Parathyroid adenoma (tissue), 2 donors: ENCODE data around the gene KCNG4.

Source experiments
- H2AFZ ChIP-seq: fragments of 300-600 bp; sonication (generic); one replicate; pipeline ENCODE4 v1.7.0; 2017; ENCODE audit warnings: antibody characterized with exemption, mild to moderate bottlenecking
- H3K27ac ChIP-seq: fragments of 300-600 bp; sonication (generic); one replicate; pipeline ENCODE4 v1.7.0; 2017
- H3K27me3 ChIP-seq: fragments of 300-600 bp; sonication (generic); one replicate; pipeline ENCODE4 v1.7.0; 2017; ENCODE audit warnings: low read length; ENCODE audit not compliant: control insufficient read depth, insufficient read depth
- H3K36me3 ChIP-seq: fragments of 300-600 bp; sonication (generic); one replicate; pipeline ENCODE4 v1.7.0; 2017; ENCODE audit warnings: low read length; ENCODE audit not compliant: control insufficient read depth, insufficient read depth
- H3K4me1 ChIP-seq: fragments of 300-600 bp; sonication (generic); one replicate; pipeline ENCODE4 v1.7.0; 2017; ENCODE audit warnings: control low read depth
- H3K4me2 ChIP-seq: fragments of 300-600 bp; sonication (generic); one replicate; pipeline ENCODE4 v1.7.0; 2017; ENCODE audit warnings: low read length
- H3K4me3 ChIP-seq: fragments of 300-600 bp; sonication (generic); one replicate; pipeline ENCODE4 v1.7.0; 2017; ENCODE audit warnings: low read depth, low read length
- H3K79me2 ChIP-seq: fragments of 300-600 bp; sonication (generic); one replicate; pipeline ENCODE4 v1.7.0; 2017; ENCODE audit warnings: control low read depth
- H3K9ac ChIP-seq: fragments of 300-600 bp; sonication (generic); one replicate; pipeline ENCODE4 v1.7.0; 2017; ENCODE audit warnings: mild to moderate bottlenecking
- H3K9me3 ChIP-seq: fragments of 300-600 bp; sonication (generic); one replicate; pipeline ENCODE4 v1.7.0; 2017; ENCODE audit warnings: low read length; ENCODE audit not compliant: control insufficient read depth
- CTCF ChIP-seq: fragments of 300-600 bp; sonication (generic); IDR thresholded peaks from one replicate; pipeline ENCODE4 v1.7.0; 2017; ENCODE audit warnings: antibody characterized with exemption, mild to moderate bottlenecking
- donor health status: primary hyperparathyroidism.

KCNG4 gene

GRCh38 chr16:84212631-84213030, 27.2 kb downstream of the KCNG4 start:
- Histone ChIP-seq H2AFZ (no peak overlapping the region), H3K9ac (no peak overlapping the region), H3K9me3 (no peaks in the 10 kb centered on the region), H3K4me1 (no peaks in the 10 kb centered on the region), H3K27me3 (no peaks in the 10 kb centered on the region), H3K79me2 (no peaks in the 10 kb centered on the region), H3K36me3 (no peaks in the 10 kb centered on the region), H3K4me3 (no peak overlapping the region), H3K27ac (no peak overlapping the region), H3K4me2 (no peak overlapping the region)
- TF ChIP-seq CTCF = no peak

- no peaks in the 10 kb centered on the region for H3K4me1 ChIP-seq
- no peak overlapping the region for H2AFZ ChIP-seq
- H3K4me2 ChIP-seq = no peak overlapping the region
- H3K9me3 ChIP-seq = no peaks in the 10 kb centered on the region
- no peak overlapping the region for H3K27ac ChIP-seq
- no peaks in the 10 kb centered on the region for H3K36me3 ChIP-seq
- no peak overlapping the region for H3K4me3 ChIP-seq
- H3K27me3 ChIP-seq = no peaks in the 10 kb centered on the region
- TF ChIP-seq CTCF = no peak
- H3K79me2 ChIP-seq = no peaks in the 10 kb centered on the region
- no peak overlapping the region for H3K9ac ChIP-seq
Measured at GRCh38 chr16:84212154-84212553, 27.7 kb downstream of the KCNG4 start.

GRCh38 chr16:84209989-84210388, 29.8 kb downstream of the KCNG4 start:
- no peaks in the 10 kb centered on the region for H3K9me3 ChIP-seq
- H3K4me3 ChIP-seq = no peak overlapping the region
- H3K36me3 ChIP-seq = no peaks in the 10 kb centered on the region
- H3K4me1 ChIP-seq = no peaks in the 10 kb centered on the region
- no peaks in the 10 kb centered on the region for H3K27me3 ChIP-seq
- no peak overlapping the region for H3K4me2 ChIP-seq
- H3K9ac ChIP-seq = no peak overlapping the region
- TF ChIP-seq CTCF = no peak
- no peak overlapping the region for H3K27ac ChIP-seq
- H3K79me2 ChIP-seq = no peaks in the 10 kb centered on the region
- no peak overlapping the region for H2AFZ ChIP-seq

- Histone ChIP-seq H3K79me2 (no peaks in the 10 kb centered on the region), H3K9ac (no peak overlapping the region), H3K27me3 (no peaks in the 10 kb centered on the region), H3K36me3 (no peaks in the 10 kb centered on the region), H2AFZ (no peak overlapping the region), H3K4me1 (no peaks in the 10 kb centered on the region), H3K9me3 (no peaks in the 10 kb centered on the region), H3K27ac (no peak overlapping the region), H3K4me2 (no peak overlapping the region), H3K4me3 (no peak overlapping the region)
- TF ChIP-seq CTCF = no peak
Measured at GRCh38 chr16:84207879-84208278, 31.9 kb downstream of the KCNG4 start.

GRCh38 chr16:84207251-84207650, 32.6 kb downstream of the KCNG4 start:
- H3K9me3 ChIP-seq = no peaks in the 10 kb centered on the region
- no peak overlapping the region for H3K4me3 ChIP-seq
- TF ChIP-seq CTCF = no peak

More at GRCh38 chr16:84207251-84207650, 32.6 kb downstream of the KCNG4 start:
- no peaks in the 10 kb centered on the region for H3K27me3 ChIP-seq
- no peak overlapping the region for H2AFZ ChIP-seq
- no peak overlapping the region for H3K9ac ChIP-seq
- no peak overlapping the region for H3K4me2 ChIP-seq
- H3K4me1 ChIP-seq = no peaks in the 10 kb centered on the region
- H3K36me3 ChIP-seq = no peaks in the 10 kb centered on the region
- no peaks in the 10 kb centered on the region for H3K79me2 ChIP-seq
- H3K27ac ChIP-seq = no peak overlapping the region
